ACC112 (cell line): ENCODE measurements around the gene RNU2-1.

Source experiments
- H2AFZ ChIP-seq: fragments of 200-600 bp; sonication (generic); one replicate; pipeline ENCODE4 v1.6.0; 2017; ENCODE audit warnings: antibody characterized with exemption, low read length; ENCODE audit not compliant: unreplicated experiment
- H3K27ac ChIP-seq: fragments of 200-600 bp; sonication (generic); 2 replicates; pipeline ENCODE4 v1.5.1; 2014; ENCODE audit warnings: low read depth, mild to moderate bottlenecking, antibody characterized with exemption, low read length, moderate library complexity
- H3K27me3 ChIP-seq: fragments of 200-600 bp; sonication (generic); 2 replicates; pipeline ENCODE4 v1.6.1; 2014; ENCODE audit warnings: mild to moderate bottlenecking, antibody characterized with exemption, low read length, moderate library complexity, mixed read lengths; ENCODE audit not compliant: insufficient read depth
- H3K36me3 ChIP-seq: fragments of 200-600 bp; sonication (generic); 2 replicates; pipeline ENCODE4 v1.6.1; 2016; ENCODE audit warnings: mild to moderate bottlenecking, antibody characterized with exemption, low read length, moderate library complexity, mixed read lengths; ENCODE audit not compliant: insufficient read depth
- H3K4me1 ChIP-seq: fragments of 200-600 bp; sonication (generic); one replicate; pipeline ENCODE4 v1.6.1; 2016; ENCODE audit warnings: low read length, mixed read lengths; ENCODE audit not compliant: insufficient read depth, unreplicated experiment, control insufficient read depth
- H3K4me3 ChIP-seq: fragments of 200-600 bp; sonication (generic); 2 replicates; pipeline ENCODE4 v1.5.1; 2014; ENCODE audit warnings: mild to moderate bottlenecking, low read depth, low read length
- H3K79me2 ChIP-seq: fragments of 200-600 bp; sonication (generic); one replicate; pipeline ENCODE4 v1.6.0; 2016; ENCODE audit warnings: low read length; ENCODE audit not compliant: control insufficient read depth, unreplicated experiment, insufficient read depth

The RNU2-1 gene

GRCh38 chr17:43183921-43184320 is 49.9 kb downstream of the RNU2-1 start:
- H3K4me1 ChIP-seq: no peaks in the 10 kb centered on the region
- no peaks in the 10 kb centered on the region for H3K79me2 ChIP-seq
- peaks cover 22% of the 10 kb centered on the region for H3K36me3 ChIP-seq
- H3K27me3 ChIP-seq: no peaks in the 10 kb centered on the region
- H3K27ac ChIP-seq: no peak overlapping the region
- H3K4me3 ChIP-seq: no peak overlapping the region
- no peak overlapping the region for H2AFZ ChIP-seq
